Neuronal stem cell (in vitro differentiated cells): ENCODE measurements around the gene RHOXF1. TPM values are rescaled to one million over a fixed set of nuclear protein-coding genes. Genes with fewer than 3 reads are reported as not detected.
"Not testable (repeated sequence)": the region's sequence is repeated elsewhere in the genome, so short reads cannot be mapped to it uniquely, and the experiment has no call there.

Experiments
- DNase-seq: peaks from one replicate; pipeline ENCODE4 v3.0.0-alpha.2; 2013; ENCODE audit warnings: low spot score
- H2AFZ ChIP-seq: one replicate; pipeline ENCODE4 v1.6.1; 2013; ENCODE audit warnings: mild to moderate bottlenecking, low read length, inconsistent platforms
- H2AK5ac ChIP-seq: 2 replicates; pipeline ENCODE4 v1.6.1; 2013; ENCODE audit warnings: low read depth, mild to moderate bottlenecking, inconsistent platforms, low read length, moderate library complexity, mixed read lengths
- H2BK120ac ChIP-seq: 2 replicates; pipeline ENCODE4 v1.6.1; 2013; ENCODE audit warnings: low read depth, mild to moderate bottlenecking, inconsistent platforms, low read length, moderate library complexity, mixed read lengths
- H2BK12ac ChIP-seq: one replicate; pipeline ENCODE4 v1.6.1; 2013; ENCODE audit warnings: low read length, inconsistent platforms
- H2BK15ac ChIP-seq: 2 replicates; pipeline ENCODE4 v1.6.1; 2013; ENCODE audit warnings: mild to moderate bottlenecking, low read length, inconsistent platforms, mixed read lengths
- H2BK5ac ChIP-seq: one replicate; pipeline ENCODE4 v1.6.1; 2013; ENCODE audit warnings: inconsistent platforms, mild to moderate bottlenecking, low read length, moderate library complexity
- H3K14ac ChIP-seq: one replicate; pipeline ENCODE4 v1.6.1; 2013; ENCODE audit warnings: low read length, inconsistent platforms
- H3K18ac ChIP-seq: 2 replicates; pipeline ENCODE4 v1.6.1; 2013; ENCODE audit warnings: low read length, inconsistent platforms
- H3K23ac ChIP-seq: 2 replicates; pipeline ENCODE4 v1.6.1; 2013; ENCODE audit warnings: low read depth, mild to moderate bottlenecking, mixed read lengths, low read length, inconsistent platforms; ENCODE audit not compliant: poor library complexity
- H3K27ac ChIP-seq: replicated peaks from 3 replicates; pipeline ENCODE4 v1.5.1; 2013; ENCODE audit warnings: low read length, inconsistent platforms
- H3K27me3 ChIP-seq, 3 experiments: 2 replicates each; pipeline ENCODE4 v1.6.1; 2013; ENCODE audit warnings: low read length in 3 of 3, mild to moderate bottlenecking in 2 of 3, inconsistent platforms in 1 of 3, low read depth in 1 of 3, mixed read lengths in 1 of 3, moderate library complexity in 1 of 3; ENCODE audit not compliant: control insufficient read depth in 3 of 3, insufficient read depth in 3 of 3
- H3K36me3 ChIP-seq, 2 donors: replicated peaks in 1 of 2; 2 replicates each; pipeline ENCODE4 v1.6.1; 2013; ENCODE audit warnings: low read length in 2 of 2; ENCODE audit not compliant: control insufficient read depth in 2 of 2, insufficient read depth in 2 of 2
- H3K4ac ChIP-seq: 2 replicates; pipeline ENCODE4 v1.6.1; 2013; ENCODE audit warnings: inconsistent platforms, mild to moderate bottlenecking, low read length, moderate library complexity
- H3K4me1 ChIP-seq, 2 donors: 1 replicate in 1 of 2; 2 replicates in 1 of 2; pipeline ENCODE4 v1.6.1; 2013; ENCODE audit warnings: low read length in 2 of 2, low read depth in 1 of 2; ENCODE audit not compliant: control insufficient read depth in 2 of 2, insufficient read depth in 1 of 2
- H3K4me2 ChIP-seq: one replicate; pipeline ENCODE4 v1.6.1; 2013; ENCODE audit warnings: mild to moderate bottlenecking, low read length, inconsistent platforms; ENCODE audit not compliant: insufficient read depth, poor library complexity, severe bottlenecking
- H3K4me3 ChIP-seq, 2 donors: 2 replicates each; pipeline ENCODE4 v1.5.1; 2013; ENCODE audit warnings: low read length in 2 of 2, mild to moderate bottlenecking in 2 of 2, inconsistent platforms in 1 of 2, moderate library complexity in 1 of 2
- H3K79me1 ChIP-seq: one replicate; pipeline ENCODE4 v1.6.1; 2013; ENCODE audit warnings: low read depth, mild to moderate bottlenecking, inconsistent platforms, low read length, moderate library complexity
- H3K9ac ChIP-seq: one replicate; pipeline ENCODE4 v1.6.1; 2013; ENCODE audit warnings: mild to moderate bottlenecking, low read depth, low read length, inconsistent platforms; ENCODE audit not compliant: poor library complexity
- H3K9me3 ChIP-seq, 2 donors: replicated peaks in 1 of 2; 2 replicates each; pipeline versions ENCODE3 to v1.6.1; 2013; ENCODE audit warnings: low read length in 2 of 2, mild to moderate bottlenecking in 2 of 2, inconsistent platforms in 1 of 2, low read depth in 1 of 2, mixed read lengths in 1 of 2, moderate library complexity in 1 of 2; ENCODE audit not compliant: control insufficient read depth in 2 of 2, insufficient read depth in 1 of 2
- H4K8ac ChIP-seq: one replicate; pipeline ENCODE4 v1.6.1; 2013; ENCODE audit warnings: low read depth, mild to moderate bottlenecking, inconsistent platforms, low read length, moderate library complexity
- H4K91ac ChIP-seq: one replicate; pipeline ENCODE4 v1.6.1; 2013; ENCODE audit warnings: low read length, low read depth, mild to moderate bottlenecking, inconsistent platforms; ENCODE audit not compliant: poor library complexity
- WGBS, 2 donors: extraction: QIAGEN DNeasy Blood & Tissue Kit; methylation state at CpG; one replicate each; pipeline ENCODE4 v1.1.7; 2013; ENCODE audit warnings: missing lambda C conversion rate in 2 of 2, mixed read lengths in 1 of 2; ENCODE audit not compliant: insufficient read length in 2 of 2, insufficient replicate concordance in 1 of 2; ENCODE audit errors: extremely low coverage in 2 of 2; 5-methylcytosine and 5-hydroxymethylcytosine counted together
- polyA plus RNA-seq, 2 experiments: library from polyadenylated mRNA; stranded (reverse); fragments of 200-250 nt; gene quantifications; one replicate each; pipeline ENCODE4 v1.2.3, GENCODE V29; 2013

RHOXF1 gene
- polyA plus RNA-seq (2013, experiment 1 of 2): 0.64 TPM
- 0.57 TPM for polyA plus RNA-seq (2013, experiment 2 of 2)

- Histone ChIP-seq H3K27me3 (peaks cover 0 to 5% (median 0%) of the 10 kb centered on the region in 3 experiments), H2BK120ac (no peak within 1 kb of the TSS), H2AK5ac (no peak within 1 kb of the TSS), H3K23ac (no peak within 1 kb of the TSS), H2BK12ac (no peak within 1 kb of the TSS), H3K9ac (no peak within 1 kb of the TSS), H2BK5ac (no peak within 1 kb of the TSS), H3K9me3 (no peaks in the 10 kb centered on the region), H3K4me2 (no peak within 1 kb of the TSS), H3K18ac (no peak within 1 kb of the TSS), H4K8ac (no peak within 1 kb of the TSS), H3K36me3 (no peaks in the 10 kb centered on the region), H3K4me3 (no peak within 1 kb of the TSS), H4K91ac (no peak within 1 kb of the TSS), H2BK15ac (no peak within 1 kb of the TSS), H3K27ac (no peak within 1 kb of the TSS), H3K4me1 (no peaks in the 10 kb centered on the region), H2AFZ (no peak within 1 kb of the TSS), H3K79me1 (no peaks in the 10 kb centered on the region), H3K14ac (no peak within 1 kb of the TSS), H3K4ac (no peak within 1 kb of the TSS)
- DNase-seq: no peak
- WGBS, 2 donors: no CpG with 5 or more reads among the region's 35 CpGs
Measured at GRCh38 chrX:120115438-120115963, at the start of gene RHOXF1. Gene RHOXF1, minus strand, starts transcription at chrX:120115913. Its CDS starts 51 bp downstream, at chrX:120115862.

GRCh38 chrX:120159086-120159485, 43.4 kb upstream of the RHOXF1 start:
- H4K91ac ChIP-seq, H4K8ac ChIP-seq, H3K36me3 ChIP-seq, H2BK15ac ChIP-seq, H3K27ac ChIP-seq, H3K4me3 ChIP-seq, H3K27me3 ChIP-seq, H2AFZ ChIP-seq, H3K4me1 ChIP-seq, H2BK120ac ChIP-seq, H2BK5ac ChIP-seq, H3K14ac ChIP-seq, H2AK5ac ChIP-seq, H3K4me2 ChIP-seq, H3K23ac ChIP-seq, DNase-seq, H3K4ac ChIP-seq, H2BK12ac ChIP-seq, H3K9ac ChIP-seq, H3K79me1 ChIP-seq, H3K9me3 ChIP-seq, H3K18ac ChIP-seq: not testable (repeated sequence)
- no CpG with 5 or more reads among the region's 33 CpGs for WGBS, 2 donors

- not testable (repeated sequence) for H3K9me3 ChIP-seq, H3K9ac ChIP-seq, H2BK12ac ChIP-seq, H3K4me3 ChIP-seq, H3K79me1 ChIP-seq, H2BK120ac ChIP-seq, DNase-seq, H3K4me2 ChIP-seq, H3K36me3 ChIP-seq, H2AFZ ChIP-seq, H3K18ac ChIP-seq, H3K4me1 ChIP-seq, H3K27me3 ChIP-seq, H3K27ac ChIP-seq, H2BK5ac ChIP-seq, H2BK15ac ChIP-seq, H2AK5ac ChIP-seq, H3K14ac ChIP-seq, H4K8ac ChIP-seq, H3K23ac ChIP-seq, H3K4ac ChIP-seq, H4K91ac ChIP-seq
- WGBS, 2 donors: no CpG with 5 or more reads among the region's 15 CpGs
Measured at GRCh38 chrX:120158313-120158712, 42.6 kb upstream of the RHOXF1 start, which contains the start of gene RHOXF2. Gene RHOXF2, plus strand, starts transcription at chrX:120158613. Its CDS starts 138 bp downstream, at chrX:120158751.

GRCh38 chrX:120150109-120150744, 34.5 kb upstream of the RHOXF1 start:
- H4K91ac ChIP-seq, H2BK15ac ChIP-seq, H3K9ac ChIP-seq, H3K18ac ChIP-seq, H3K36me3 ChIP-seq, H3K79me1 ChIP-seq, H3K4me3 ChIP-seq, H2BK120ac ChIP-seq, DNase-seq, H3K23ac ChIP-seq, H2AK5ac ChIP-seq, H3K4me2 ChIP-seq, H2BK12ac ChIP-seq, H3K4ac ChIP-seq, H3K4me1 ChIP-seq, H2BK5ac ChIP-seq, H3K14ac ChIP-seq, H2AFZ ChIP-seq, H3K27ac ChIP-seq, H4K8ac ChIP-seq, H3K27me3 ChIP-seq: not testable (repeated sequence)
- no CpG with 5 or more reads among the region's 12 CpGs for WGBS, 2 donors
- peaks cover 4 to 11% of the 10 kb centered on the region in 2 donors for H3K9me3 ChIP-seq
